Neural cell (in vitro differentiated cells): ENCODE measurements around the gene PHACTR3. TPM values are rescaled to one million over a fixed set of nuclear protein-coding genes. Genes with fewer than 3 reads are reported as not detected.

ENCODE experiments used
- H2AFZ ChIP-seq: fragments of 200-600, 300-800 bp; sonication (generic), shearing (Covaris generic); 2 replicates; pipeline ENCODE4 v1.6.0; 2014; ENCODE audit warnings: low read depth, mild to moderate bottlenecking, antibody characterized with exemption, low read length, moderate library complexity
- H3F3A ChIP-seq: fragments of 200-600 bp; shearing (Covaris generic); 2 replicates; pipeline ENCODE4 v1.6.1; 2016; ENCODE audit warnings: mild to moderate bottlenecking, moderate library complexity, mixed read lengths, antibody characterized with exemption, low read length; ENCODE audit not compliant: insufficient read depth, poor library complexity, severe bottlenecking
- H3K27ac ChIP-seq: fragments of 200-600, 300-800 bp; sonication (generic), shearing (Covaris generic); 2 replicates; pipeline ENCODE4 v1.5.1; 2014; ENCODE audit warnings: mild to moderate bottlenecking, low read length, moderate library complexity
- H3K27me3 ChIP-seq: fragments of 300-800, 200-600 bp; sonication (generic), shearing (Covaris generic); 2 replicates; pipeline ENCODE4 v1.6.0; 2014; ENCODE audit warnings: mild to moderate bottlenecking, low read depth, low read length, moderate library complexity; ENCODE audit not compliant: insufficient read depth
- H3K36me3 ChIP-seq: fragments of 300-800, 200-600 bp; sonication (generic), shearing (Covaris generic); 2 replicates; pipeline ENCODE4 v1.5.1; 2014; ENCODE audit warnings: mild to moderate bottlenecking, antibody characterized with exemption, low read length, moderate library complexity; ENCODE audit not compliant: insufficient read depth
- H3K4me2 ChIP-seq: fragments of 300-800, 200-600 bp; sonication (generic), shearing (Covaris generic); 2 replicates; pipeline ENCODE4 v1.6.0; 2014; ENCODE audit warnings: mild to moderate bottlenecking, low read length
- H3K4me3 ChIP-seq: fragments of 300-800, 200-600 bp; sonication (generic), shearing (Covaris generic); 2 replicates; pipeline ENCODE4 v1.5.1; 2014; ENCODE audit warnings: mild to moderate bottlenecking, low read length, moderate library complexity
- H3K79me2 ChIP-seq: fragments of 200-600 bp; shearing (Covaris generic); replicated peaks from 2 replicates; pipeline ENCODE4 v1.6.0; 2014; ENCODE audit warnings: mild to moderate bottlenecking, low read length, moderate library complexity; ENCODE audit not compliant: insufficient read depth
- H3K9ac ChIP-seq: fragments of 300-800, 200-600 bp; sonication (generic), shearing (Covaris generic); 2 replicates; pipeline ENCODE4 v1.6.1; 2016; ENCODE audit warnings: mild to moderate bottlenecking, low read length, mixed read lengths
- H3K9me2 ChIP-seq: fragments of 200-600 bp; shearing (Covaris generic); 2 replicates; pipeline ENCODE4 v1.6.1; 2016; ENCODE audit warnings: mild to moderate bottlenecking, low read length, mixed read lengths; ENCODE audit not compliant: insufficient read depth
- H3K9me3 ChIP-seq: fragments of 200-600, 300-800 bp; sonication (generic), shearing (Covaris generic); 2 replicates; pipeline ENCODE4 v1.6.1; 2016; ENCODE audit warnings: mild to moderate bottlenecking, mixed run types, low read length, moderate library complexity, mixed read lengths
- H4K20me1 ChIP-seq: fragments of 200-600 bp; shearing (Covaris generic); 2 replicates; pipeline ENCODE4 v1.6.1; 2016; ENCODE audit warnings: mild to moderate bottlenecking, mixed run types; ENCODE audit not compliant: insufficient read depth
- EP300 ChIP-seq: fragments of 450-650 bp; conservative IDR thresholded peaks from 2 replicates; pipeline ENCODE4 v1.6.1; 2014; ENCODE audit warnings: antibody characterized with exemption, mild to moderate bottlenecking, moderate library complexity; ENCODE audit not compliant: poor library complexity, severe bottlenecking
- EZH2 ChIP-seq: fragments of 200-600, 300-800 bp; shearing (Covaris generic), sonication (generic); IDR thresholded peaks from 2 replicates; pipeline ENCODE4 v1.6.1; 2014; ENCODE audit warnings: antibody characterized with exemption, low read length, borderline replicate concordance, mild to moderate bottlenecking; ENCODE audit not compliant: insufficient read depth, poor library complexity, severe bottlenecking
- MXI1 ChIP-seq: fragments of 450-650 bp; conservative IDR thresholded peaks from 2 replicates; pipeline ENCODE4 v1.6.1; 2014; ENCODE audit warnings: antibody characterized with exemption, mild to moderate bottlenecking; ENCODE audit not compliant: poor library complexity, severe bottlenecking
- POLR2AphosphoS5 ChIP-seq: IDR thresholded peaks from 2 replicates; pipeline ENCODE4 v1.6.1; 2012
- RAD21 ChIP-seq: fragments of 450-650 bp; conservative IDR thresholded peaks from 2 replicates; pipeline ENCODE4 v1.6.1; 2014; ENCODE audit warnings: antibody characterized with exemption, mild to moderate bottlenecking, moderate library complexity
- SMC3 ChIP-seq: fragments of 450-650 bp; conservative IDR thresholded peaks from 2 replicates; pipeline ENCODE4 v1.6.1; 2014; ENCODE audit warnings: antibody characterized with exemption, mild to moderate bottlenecking, moderate library complexity; ENCODE audit not compliant: poor library complexity
- TAF1 ChIP-seq: IDR thresholded peaks from 2 replicates; pipeline ENCODE4 v1.6.1; 2012; ENCODE audit warnings: low read depth
- polyA plus RNA-seq: library from polyadenylated mRNA; depleted of rRNA; stranded (reverse); fragments of >200 nt; gene quantifications from 2 replicates; pipeline ENCODE4 v1.2.3, GENCODE V29; 2014
- TF ChIP-seq, protein P1 (sequence below): IDR thresholded peaks from 2 replicates; pipeline ENCODE4 v1.6.1; 2012; ENCODE audit warnings: borderline replicate concordance
- TF ChIP-seq, protein P2 (sequence below): fragments of 450-650 bp; IDR thresholded peaks from 2 replicates; pipeline ENCODE4 v1.5.1; 2014; ENCODE audit warnings: antibody characterized with exemption, mild to moderate bottlenecking, moderate library complexity; ENCODE audit not compliant: poor library complexity, severe bottlenecking

PHACTR3 gene
- polyA plus RNA-seq, 1 donor from 2014 or later: 1.3 TPM

DNA sequence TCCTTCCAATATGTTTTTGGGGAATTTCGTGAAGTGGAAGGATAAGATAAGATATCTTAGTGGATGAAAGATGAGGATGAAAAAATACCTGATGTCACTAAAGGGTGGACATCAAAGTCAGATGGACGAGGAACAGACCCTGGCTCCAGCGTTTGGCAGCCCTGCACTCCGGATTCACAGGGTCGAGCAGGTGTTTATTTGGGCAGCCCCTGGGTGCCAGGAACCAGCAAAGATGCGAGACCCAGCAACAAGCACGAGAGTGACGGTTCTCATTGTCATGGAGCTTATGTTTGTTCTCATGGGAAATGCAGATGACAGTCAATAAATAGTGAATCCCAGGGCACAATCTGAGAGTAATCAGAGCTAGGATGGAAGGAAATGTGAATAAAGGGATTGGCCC lies 131.1 kb downstream of the PHACTR3 start:
- H2AFZ ChIP-seq: no peak overlapping the region
- H3K9me3 ChIP-seq: peaks cover 5% of the 10 kb centered on the region
- no peak overlapping the region for H3K27ac ChIP-seq
- no peaks in the 10 kb centered on the region for H3K27me3 ChIP-seq
- no peak overlapping the region for H3K4me2 ChIP-seq
- no peak overlapping the region for H3K4me3 ChIP-seq
- no peaks in the 10 kb centered on the region for H3K79me2 ChIP-seq
- no peaks in the 10 kb centered on the region for H3K36me3 ChIP-seq
- H4K20me1 ChIP-seq: no peaks in the 10 kb centered on the region
- no peaks in the 10 kb centered on the region for H3F3A ChIP-seq
- TF ChIP-seq RAD21: no peak
- no peak for TF ChIP-seq TAF1
- TF ChIP-seq, protein P1, sequence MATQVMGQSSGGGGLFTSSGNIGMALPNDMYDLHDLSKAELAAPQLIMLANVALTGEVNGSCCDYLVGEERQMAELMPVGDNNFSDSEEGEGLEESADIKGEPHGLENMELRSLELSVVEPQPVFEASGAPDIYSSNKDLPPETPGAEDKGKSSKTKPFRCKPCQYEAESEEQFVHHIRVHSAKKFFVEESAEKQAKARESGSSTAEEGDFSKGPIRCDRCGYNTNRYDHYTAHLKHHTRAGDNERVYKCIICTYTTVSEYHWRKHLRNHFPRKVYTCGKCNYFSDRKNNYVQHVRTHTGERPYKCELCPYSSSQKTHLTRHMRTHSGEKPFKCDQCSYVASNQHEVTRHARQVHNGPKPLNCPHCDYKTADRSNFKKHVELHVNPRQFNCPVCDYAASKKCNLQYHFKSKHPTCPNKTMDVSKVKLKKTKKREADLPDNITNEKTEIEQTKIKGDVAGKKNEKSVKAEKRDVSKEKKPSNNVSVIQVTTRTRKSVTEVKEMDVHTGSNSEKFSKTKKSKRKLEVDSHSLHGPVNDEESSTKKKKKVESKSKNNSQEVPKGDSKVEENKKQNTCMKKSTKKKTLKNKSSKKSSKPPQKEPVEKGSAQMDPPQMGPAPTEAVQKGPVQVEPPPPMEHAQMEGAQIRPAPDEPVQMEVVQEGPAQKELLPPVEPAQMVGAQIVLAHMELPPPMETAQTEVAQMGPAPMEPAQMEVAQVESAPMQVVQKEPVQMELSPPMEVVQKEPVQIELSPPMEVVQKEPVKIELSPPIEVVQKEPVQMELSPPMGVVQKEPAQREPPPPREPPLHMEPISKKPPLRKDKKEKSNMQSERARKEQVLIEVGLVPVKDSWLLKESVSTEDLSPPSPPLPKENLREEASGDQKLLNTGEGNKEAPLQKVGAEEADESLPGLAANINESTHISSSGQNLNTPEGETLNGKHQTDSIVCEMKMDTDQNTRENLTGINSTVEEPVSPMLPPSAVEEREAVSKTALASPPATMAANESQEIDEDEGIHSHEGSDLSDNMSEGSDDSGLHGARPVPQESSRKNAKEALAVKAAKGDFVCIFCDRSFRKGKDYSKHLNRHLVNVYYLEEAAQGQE: no peak
- TF ChIP-seq, protein P2, sequence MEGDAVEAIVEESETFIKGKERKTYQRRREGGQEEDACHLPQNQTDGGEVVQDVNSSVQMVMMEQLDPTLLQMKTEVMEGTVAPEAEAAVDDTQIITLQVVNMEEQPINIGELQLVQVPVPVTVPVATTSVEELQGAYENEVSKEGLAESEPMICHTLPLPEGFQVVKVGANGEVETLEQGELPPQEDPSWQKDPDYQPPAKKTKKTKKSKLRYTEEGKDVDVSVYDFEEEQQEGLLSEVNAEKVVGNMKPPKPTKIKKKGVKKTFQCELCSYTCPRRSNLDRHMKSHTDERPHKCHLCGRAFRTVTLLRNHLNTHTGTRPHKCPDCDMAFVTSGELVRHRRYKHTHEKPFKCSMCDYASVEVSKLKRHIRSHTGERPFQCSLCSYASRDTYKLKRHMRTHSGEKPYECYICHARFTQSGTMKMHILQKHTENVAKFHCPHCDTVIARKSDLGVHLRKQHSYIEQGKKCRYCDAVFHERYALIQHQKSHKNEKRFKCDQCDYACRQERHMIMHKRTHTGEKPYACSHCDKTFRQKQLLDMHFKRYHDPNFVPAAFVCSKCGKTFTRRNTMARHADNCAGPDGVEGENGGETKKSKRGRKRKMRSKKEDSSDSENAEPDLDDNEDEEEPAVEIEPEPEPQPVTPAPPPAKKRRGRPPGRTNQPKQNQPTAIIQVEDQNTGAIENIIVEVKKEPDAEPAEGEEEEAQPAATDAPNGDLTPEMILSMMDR: no peak
- no peak for TF ChIP-seq SMC3
- no peak for TF ChIP-seq POLR2AphosphoS5
- no peak for TF ChIP-seq MXI1
- no peak for TF ChIP-seq EZH2
- TF ChIP-seq EP300: no peak
- no peak overlapping the region for H3K9ac ChIP-seq
- H3K9me2 ChIP-seq: no peaks in the 10 kb centered on the region

DNA sequence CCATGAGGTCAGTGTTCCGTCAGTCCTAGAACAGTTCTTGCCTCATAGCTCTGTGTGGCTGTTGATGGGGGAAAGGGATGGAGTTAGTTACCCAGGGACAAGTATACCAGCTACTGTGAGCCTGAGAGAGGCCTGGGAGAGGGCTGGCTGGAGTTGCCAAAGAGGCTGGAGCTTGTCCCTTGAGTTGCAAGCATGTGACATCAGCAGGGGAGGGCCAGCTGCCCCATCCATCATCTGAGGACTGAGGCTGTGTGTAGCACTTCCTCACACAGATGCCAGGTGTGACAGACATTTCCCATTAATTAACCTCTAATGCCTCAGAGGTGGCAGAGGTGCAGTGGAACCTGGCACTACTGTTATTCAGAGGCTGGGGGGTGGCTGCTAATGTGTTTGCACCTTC lies 131.6 kb downstream of the PHACTR3 start:
- no peaks in the 10 kb centered on the region for H3K9me2 ChIP-seq
- TF ChIP-seq MXI1 (no peak), TAF1 (no peak), EZH2 (no peak), POLR2AphosphoS5 (no peak), SMC3 (no peak), RAD21 (no peak), EP300 (no peak)
- TF ChIP-seq, protein P1: no peak
- TF ChIP-seq, protein P2: no peak
- no peak overlapping the region for H3K9ac ChIP-seq
- H3K36me3 ChIP-seq: no peaks in the 10 kb centered on the region
- no peak overlapping the region for H3K4me2 ChIP-seq
- no peaks in the 10 kb centered on the region for H4K20me1 ChIP-seq
- H2AFZ ChIP-seq: no peak overlapping the region
- H3K9me3 ChIP-seq: peaks cover 5% of the 10 kb centered on the region
- no peaks in the 10 kb centered on the region for H3F3A ChIP-seq
- H3K4me3 ChIP-seq: no peak overlapping the region
- no peaks in the 10 kb centered on the region for H3K79me2 ChIP-seq
- H3K27me3 ChIP-seq: no peaks in the 10 kb centered on the region
- H3K27ac ChIP-seq: no peak overlapping the region
